ENCODE data around the gene PPP1R3F.
A peak's percentile ranks its signal among the peaks of the same experiment; 100 is the strongest.

PPP1R3F gene

DNA sequence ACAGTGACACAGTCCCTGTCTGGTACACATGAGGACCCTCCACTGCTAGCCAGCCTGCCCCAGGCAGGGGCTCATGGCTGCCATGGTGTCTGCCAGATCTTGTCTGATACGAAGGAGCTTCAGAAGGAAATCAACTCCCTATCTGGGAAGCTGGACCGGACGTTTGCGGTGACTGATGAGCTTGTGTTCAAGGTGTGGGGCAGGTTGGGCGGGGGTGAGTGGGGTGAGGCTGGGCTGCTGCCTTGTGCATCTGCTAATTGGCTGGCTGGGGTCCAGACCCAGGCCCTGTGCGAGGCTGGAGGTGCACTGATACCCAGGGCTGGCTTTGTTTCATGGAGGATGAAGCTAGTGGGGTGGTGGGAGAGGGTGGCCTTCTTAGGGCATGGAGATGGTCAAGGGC is 20.5 kb upstream of the PPP1R3F start:
- no peak for DNase-seq

DNA sequence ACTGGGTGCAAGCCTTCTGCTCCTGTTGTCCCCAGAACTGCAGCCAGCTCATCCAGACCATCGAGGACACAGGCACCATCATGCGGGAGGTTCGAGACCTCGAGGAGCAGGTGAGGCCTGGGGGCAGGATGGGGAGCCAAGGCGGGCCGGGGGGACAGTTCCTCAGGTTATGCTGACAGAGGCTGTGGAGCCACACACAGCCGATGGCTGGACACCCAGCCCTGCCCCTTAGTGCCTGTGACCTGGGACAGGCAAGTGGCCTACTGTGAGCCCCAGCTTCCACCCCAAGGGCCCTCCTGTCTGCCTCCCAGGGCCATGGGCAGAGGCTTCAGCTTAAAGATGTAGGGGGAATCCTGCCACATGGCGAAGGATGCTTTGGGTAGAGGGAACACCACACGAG is 20.0 kb upstream of the PPP1R3F start:
- DNase-seq: no peak

DNA sequence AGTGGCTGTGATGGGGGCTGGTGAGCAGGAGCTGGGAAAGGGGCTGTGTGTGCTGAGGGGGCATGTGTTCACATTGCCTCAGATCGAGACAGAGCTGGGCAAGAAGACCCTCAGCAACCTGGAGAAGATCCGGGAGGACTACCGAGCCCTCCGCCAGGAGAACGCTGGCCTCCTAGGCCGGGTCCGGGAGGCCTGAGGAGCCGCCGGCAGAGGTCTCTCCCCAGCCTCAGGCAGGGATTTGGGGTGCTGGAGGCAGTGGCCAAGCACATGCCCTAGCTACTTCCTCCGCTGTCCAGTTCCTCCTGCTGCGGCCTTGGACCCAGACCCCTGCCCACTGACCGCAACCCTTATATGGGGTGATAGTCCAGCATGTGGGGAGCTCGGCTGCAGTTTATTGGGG is 19.5 kb upstream of the PPP1R3F start:
- no peak for DNase-seq

DNA sequence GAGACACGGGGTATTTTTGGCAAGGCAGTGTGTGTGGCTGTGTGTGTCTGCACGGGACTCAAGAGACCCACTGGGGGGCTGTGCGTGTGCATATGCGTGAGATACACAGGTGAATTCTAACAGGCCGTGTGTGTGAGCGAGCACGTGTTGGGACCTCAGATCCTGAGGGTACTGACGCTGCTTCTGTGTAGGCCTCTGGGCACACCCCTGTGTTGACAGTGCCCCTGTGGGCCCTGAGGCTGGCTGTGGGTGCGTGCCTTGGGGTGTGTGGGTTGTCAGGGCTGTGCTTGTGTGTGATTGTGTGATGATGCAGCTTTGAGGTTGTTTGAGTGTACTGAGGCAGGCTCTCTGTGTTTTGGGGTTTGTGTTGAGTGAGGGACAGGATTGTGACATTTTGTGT is 19.0 kb upstream of the PPP1R3F start:
- DNase-seq: no peak

DNA sequence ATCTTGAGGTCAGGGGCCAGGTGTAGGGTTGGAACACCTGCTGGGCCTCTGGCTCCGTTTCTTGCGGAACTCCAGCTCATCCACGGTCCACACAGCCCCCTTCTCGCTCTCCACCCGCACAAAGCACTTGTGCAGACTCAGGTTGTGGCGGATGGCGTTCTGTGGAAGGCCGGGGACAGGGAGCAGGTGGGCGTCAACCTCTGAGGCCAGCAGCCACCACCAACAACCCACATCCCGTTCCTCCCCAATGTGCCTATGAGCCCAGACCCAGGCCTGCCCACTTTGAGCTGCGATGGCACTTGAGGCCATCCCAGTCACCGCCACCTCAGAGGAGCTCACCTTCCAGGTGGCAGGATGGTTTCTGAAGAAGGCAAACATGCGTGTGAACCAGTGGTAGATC is 18.3 kb upstream of the PPP1R3F start:
- DNase-seq: no peak

DNA sequence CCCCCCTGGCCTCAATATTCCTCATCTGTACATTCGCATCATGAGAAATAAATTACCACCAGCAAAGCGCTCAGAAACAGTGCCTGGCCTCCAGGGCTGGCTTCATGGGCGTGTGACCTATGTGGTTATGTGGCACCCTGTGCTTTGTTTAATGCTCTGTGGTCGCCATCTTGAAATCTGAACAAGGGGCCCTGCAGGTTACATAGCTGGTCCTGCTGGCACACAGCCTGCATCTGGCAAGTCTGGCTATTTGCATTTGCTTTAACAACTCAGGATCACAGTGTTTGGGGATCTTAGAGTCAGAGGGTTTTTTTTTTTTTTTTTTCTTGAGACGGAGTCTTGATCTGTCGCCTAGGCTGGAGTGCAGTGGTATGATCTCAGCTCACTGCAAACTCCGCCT is 15.0 kb upstream of the PPP1R3F start:
- no peak for DNase-seq

DNA sequence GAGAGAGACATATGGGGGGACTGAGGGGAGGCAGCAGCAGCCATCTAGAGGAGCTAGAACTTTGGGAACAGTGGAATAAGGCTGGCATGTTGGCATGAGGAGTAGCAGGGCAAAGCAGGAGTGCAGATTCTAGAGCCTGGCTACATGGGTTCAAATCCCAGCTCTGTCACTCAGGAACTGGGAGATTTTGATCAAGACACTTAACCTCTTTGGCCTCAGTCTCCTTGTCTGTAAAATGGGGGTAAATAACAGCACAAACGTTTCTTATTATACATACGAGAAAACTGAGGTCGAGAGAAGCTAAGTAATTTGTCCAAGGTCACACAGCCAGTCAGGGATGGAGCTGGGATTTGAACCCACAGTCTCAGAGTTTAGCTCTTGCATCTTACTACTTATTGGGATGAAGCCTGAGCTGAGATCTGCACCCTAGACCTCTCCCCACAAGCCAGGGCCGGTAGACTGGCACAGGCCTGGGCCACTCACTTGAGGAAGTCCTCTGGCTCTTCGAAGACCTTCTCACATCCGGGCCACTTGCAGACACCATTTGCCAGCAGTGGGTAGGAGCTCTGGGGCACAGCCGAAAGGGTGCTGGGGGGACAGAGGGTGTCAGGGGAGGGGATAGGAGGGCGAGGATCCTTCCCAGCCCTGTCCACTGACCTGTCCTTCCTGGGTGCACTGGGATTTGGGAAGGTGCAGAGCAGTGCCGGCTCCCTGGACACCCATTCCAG is 13.2 kb upstream of the PPP1R3F start:
- no peak for DNase-seq

DNA sequence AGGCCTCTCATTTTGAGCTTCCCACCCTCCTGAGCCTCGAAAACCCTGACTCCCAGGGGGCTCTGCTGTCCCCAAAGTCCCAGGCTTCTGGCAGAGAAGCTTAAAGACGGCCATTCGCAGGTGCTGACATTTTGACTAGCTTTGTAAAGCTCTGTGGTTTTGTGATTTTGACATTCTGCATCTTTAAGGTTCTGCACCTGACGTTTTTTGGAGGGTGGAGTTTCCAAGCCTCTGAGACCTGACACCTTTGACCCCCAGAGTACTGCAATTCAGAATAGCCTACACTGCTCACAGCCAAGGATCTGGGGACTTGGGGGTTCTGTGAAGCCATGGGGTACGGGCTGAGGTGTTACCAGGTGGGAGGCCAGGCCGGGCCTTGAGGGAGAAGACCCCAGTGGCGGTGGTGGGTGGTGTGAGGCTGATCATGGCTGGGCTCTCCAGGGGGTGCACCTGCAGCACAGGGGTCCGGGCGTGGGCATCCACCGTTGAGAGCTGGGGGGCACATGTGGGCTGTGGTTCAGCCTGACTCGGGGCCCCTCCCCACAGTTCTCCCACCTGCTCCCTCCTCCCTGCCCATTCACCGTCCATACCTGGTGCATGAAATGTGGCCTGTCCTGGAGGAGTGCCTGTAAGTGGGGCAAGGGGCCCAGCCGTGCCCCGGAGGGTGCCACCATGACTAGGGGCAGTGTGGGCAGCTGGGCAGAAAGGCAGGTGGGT is 12.4 kb upstream of the PPP1R3F start:
- no peak for DNase-seq

DNA sequence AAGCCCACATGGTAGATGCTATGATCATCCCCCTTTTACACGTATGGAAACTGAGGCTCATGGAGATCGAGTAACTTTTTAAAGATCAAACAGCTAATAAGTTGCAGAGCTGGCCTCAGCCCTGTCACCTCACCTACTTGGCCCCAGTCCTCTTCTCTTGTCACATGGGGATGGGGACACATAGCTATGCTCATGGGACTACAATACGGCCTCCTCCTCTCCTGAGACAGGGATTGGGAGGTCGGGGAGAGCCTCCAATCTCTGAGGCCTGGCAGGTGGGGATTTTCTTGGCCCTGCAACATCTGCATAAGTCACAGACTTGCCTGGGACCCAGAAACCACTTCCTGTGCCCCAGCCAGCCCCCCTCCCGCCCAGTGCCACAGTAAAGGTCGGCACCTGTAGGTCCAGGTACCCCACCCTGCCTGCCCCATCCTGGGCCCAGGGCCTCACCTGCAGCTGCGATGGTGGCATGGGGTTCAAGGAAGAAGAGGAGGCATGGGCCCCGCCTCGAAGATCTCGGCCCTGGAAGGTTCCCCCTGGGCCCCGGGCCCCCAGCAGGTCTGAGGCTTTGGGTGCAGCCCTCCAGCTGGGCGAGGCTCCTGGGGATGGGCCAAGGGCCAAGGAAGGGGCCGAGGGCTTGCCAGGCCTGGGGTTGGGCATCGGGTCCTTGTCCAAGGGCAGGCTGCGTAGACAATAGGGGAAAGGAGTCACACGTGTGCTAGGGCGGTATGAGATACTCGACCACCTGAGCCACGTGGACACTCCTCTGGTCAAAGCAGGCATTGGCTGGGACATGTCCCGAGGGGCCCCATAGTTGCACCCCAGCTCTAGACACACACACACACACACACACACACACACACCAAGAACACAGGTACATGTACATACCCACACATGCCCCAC is 11.5 kb upstream of the PPP1R3F start:
- no peak for DNase-seq

DNA sequence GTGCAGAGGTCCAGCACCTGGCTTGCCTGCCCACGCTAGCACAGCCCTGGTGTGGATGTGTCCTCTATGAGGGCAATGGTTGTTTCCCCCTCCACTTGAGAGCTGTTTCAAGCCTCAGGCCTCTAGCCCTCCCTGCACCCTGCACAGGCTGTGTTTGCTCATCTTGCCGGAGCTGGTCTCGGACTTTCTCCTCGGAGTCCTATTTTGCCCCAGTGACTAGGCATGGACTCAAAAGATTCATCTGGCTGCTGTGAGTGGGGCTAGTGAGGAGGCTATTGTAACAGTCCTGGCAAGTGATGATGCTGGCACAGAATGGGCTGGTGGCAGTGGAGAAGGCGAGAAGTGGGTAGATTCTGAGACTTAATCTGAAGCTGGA is 10.9 kb upstream of the PPP1R3F start:
- DNase-seq: no peak

DNA sequence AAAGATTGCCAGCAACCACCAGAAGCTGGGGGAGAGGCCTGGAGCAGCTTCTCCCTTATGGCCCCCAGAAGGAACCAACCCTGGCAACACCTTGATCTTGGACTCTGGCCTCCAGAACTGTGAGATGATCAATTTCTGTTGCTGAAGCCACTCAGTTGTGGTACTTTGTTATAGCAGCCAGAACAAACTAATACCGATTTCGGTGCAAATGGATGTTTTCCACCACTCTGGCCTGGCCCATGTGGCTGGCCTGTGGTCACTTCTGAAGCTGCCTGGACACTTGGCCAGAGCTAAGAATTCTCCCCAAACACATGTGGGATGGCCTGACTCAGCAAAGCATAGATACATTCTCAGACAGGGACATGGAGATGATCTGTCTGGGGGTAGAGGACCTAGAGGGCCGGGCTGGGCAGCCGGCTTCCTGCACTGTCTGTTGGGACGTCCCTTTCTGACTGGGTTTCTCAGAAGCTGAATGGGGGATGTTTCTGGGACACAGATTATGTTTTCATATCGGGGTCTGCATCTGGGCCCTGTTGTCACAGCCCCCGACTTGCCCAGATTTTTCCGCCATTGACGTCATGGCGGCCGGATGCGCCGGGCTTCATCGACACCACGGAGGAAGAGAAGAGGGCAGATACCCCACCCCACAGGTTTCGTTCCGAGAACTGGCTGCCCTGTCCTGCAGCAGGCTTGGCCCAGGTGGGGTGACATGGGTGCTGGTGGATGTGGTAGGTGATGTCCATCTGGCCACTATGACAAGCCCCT is 9.2 kb upstream of the PPP1R3F start:
- DNase-seq: no peak

DNA sequence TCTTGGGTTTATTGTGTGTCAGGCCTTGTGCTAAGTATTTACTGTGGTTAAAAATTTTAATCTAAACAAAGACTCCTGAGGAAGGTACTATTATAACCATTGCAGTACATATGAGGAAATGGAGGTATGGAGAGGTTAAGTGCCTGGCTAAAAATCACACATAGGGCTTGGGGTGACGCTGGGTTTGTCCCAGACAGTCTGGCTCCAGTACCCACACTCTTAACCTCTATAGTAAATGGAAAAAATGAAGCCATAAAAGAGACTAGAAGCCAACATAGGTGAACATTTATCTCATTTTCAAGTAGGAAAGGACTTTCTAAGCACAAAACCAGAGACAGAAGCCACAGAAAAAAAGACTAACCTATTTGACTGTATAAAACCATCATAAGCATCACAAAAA is 7.0 kb upstream of the PPP1R3F start:
- no peak for DNase-seq

DNA sequence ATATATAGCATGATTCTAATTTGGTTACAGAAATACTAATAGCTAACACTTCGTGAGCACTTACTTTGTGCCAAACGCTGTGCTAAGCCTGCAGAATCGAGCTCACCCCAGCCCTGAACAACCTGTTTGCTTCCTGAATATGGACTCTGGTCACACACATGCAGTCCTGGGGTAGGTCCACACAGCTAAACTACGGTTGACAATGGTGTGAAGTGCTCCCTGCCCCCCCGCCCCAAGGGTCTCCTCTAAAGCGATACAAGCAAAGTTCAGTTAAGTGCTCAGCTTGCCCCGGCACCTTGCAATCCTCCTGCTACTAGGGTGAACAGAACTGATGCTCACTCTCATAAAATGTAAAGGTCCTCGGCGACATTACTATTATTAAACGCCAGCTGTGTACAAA is 6.0 kb upstream of the PPP1R3F start:
- no peak for DNase-seq

DNA sequence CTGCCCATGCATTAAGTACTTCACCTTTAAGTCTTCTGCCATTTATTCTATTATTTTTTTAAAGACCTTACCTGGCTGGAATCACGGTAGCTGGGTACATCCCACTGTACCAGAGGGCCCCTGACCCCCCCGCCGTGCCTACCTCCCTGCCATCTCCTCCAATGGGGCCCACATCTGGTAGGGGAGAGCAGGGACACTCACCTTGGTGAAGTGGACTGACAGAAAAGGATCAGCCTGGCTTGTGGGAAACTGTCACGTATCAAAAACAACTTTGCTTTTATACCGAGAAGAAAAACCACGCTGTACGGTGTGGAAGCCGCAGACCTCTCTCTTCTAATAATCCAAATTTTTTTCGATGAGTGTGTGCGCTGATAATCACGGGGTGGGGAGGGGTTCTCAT is 5.1 kb upstream of the PPP1R3F start, which contains the start of gene FOXP3:
Gene FOXP3 (minus strand): TSS at position 251 of the 400 bp plus-strand sequence. CDS start 6,205 bp downstream, outside the sequence.
- DNase-seq: no peak

DNA sequence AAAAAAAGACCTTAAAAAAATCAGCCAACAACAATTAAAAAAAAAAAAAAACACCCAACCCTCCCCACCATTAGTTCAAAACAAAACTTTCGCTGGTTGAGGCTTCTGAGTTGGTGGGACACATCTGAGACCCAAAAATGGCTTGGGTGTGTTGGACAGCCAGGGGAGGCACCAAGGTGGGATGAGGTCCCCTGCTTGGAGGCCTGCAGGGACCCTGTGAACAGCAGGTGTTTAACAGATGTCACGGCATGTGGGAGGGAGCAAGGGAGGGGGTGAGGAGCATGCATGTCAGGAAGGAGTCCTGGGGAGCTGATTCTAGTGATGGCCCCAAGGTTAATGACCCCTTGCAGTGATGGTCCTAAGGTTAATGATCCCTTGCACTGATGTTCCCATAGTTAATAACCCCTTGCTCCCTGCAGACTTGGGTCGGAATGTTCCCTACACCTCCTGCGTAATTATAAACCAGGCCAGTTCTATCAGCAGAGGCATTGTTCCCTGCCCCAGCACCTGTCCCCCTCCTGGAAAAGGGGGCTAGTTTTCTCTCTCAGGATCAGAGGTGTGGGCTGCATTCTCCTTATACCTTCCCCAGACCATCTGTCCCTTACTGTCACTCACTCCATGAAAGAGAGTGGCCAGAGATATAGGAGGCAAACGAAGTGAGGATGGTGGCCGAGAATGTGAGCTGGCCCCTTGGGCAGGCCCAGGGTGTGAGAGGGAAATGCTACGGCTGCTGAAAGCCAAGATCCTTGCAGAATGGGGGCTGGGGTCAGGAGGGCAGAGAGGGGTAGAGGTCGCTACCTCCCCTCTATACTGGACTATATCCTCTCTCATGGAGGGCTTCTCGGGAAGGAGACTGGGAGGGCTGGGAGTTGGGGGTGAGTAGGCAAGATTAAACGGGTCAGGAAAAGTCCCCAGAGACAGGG is 2.8 kb upstream of the PPP1R3F start:
- no peak for DNase-seq

DNA sequence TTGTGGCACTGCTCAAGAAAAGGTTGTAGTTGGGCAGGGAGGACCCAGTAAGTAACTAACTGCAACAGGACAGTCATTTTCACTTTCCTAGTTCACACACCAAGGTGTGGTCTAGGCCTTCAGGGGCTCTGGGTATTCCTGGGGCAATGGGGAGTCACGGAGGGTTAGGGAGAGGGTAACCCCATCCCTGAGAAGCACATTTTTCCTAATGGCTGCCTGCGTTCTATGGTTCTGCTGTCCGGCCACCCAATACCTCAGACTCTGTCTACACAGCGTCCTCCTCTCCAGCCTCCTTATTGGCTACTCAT is 937 bp upstream of the PPP1R3F start:
- no peak for DNase-seq

DNA sequence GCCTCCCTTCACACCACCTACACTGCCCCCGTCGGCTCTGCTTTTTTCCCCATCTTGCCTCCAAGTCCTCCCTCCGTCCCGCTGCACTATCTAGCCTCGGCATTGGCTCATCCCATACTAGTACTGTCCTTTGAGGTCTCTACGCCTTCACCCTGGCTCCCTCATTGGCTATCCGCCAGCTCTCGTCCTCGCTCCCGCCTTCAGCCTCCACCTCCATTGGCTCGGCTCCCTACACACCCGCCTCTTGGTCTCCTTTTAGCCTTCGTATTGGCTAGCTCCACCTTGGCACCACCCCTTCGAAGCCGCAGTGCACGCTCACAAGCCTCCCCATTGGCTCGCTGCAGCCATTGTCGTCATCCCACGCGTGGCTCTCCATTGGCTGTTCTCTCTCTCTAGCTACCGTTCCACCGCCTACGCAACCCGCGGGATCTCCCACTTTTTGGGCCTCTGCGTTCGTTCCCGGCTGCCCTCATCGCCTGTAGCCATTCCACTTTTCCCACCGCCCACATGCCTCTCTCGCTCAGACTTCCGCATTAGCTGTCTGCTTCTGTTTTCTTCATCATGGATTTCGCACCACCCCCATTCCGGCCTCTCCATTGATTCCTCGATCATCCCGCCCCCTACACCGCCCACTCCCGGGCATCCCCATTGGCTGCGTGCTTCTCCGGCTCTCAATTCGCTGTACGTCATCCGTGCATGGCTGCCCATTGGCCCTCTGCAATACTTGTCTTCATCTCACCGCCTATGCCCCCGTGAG is 405 bp upstream of the PPP1R3F start:
- DNase-seq: peak; percentile 99

DNA sequence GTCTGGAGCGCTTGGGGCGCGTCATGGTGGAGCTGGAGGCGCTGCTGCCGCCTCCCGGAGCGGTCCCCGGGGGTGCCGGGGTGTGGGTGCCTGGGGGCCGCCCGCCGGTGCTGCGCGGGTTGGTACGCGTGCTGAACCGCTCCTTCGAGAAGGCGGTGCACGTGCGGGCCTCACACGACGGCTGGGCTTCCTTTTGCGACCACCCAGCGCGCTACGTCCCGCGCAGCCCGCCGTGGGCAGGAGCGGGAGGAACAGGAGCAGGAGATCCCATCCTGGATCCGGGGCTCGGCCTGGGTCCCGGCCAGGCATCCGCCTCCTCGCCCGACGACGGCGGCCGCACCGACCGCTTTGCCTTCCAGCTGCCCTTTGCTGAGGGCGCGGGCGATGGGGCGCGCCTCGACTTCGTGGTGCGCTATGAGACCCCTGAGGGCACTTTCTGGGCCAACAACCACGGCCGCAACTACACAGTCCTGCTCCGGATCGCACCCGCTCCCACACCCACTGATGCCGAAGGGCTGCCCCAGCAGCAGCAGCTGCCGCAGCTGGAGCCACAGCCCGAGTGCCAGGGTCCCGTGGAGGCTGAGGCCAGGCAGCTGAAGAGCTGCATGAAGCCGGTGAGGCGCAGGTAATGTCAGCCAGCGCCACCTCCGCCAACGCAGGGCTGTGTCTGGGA is 792 bp downstream of the PPP1R3F start:
- no peak for DNase-seq

DNA sequence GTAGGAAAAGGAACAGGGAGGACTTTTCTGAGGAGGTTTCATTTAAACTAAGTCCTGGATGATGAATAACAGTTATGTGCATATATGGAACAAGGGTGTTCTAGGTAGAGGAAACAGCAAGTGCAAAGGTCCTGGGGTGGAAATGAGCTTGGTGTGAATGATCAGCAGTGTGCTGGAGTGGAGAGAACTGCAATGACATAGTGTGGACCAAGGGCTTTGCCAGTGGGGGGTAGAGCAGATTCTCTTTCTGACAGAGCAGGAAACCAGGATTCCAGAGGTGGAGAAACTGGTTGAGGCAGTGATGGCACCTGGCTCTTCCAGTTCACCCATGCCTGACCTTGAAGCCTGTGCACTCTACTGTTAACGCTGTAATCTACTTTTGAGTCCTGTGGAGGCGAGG is 1.7 kb downstream of the PPP1R3F start:
- DNase-seq: no peak

DNA sequence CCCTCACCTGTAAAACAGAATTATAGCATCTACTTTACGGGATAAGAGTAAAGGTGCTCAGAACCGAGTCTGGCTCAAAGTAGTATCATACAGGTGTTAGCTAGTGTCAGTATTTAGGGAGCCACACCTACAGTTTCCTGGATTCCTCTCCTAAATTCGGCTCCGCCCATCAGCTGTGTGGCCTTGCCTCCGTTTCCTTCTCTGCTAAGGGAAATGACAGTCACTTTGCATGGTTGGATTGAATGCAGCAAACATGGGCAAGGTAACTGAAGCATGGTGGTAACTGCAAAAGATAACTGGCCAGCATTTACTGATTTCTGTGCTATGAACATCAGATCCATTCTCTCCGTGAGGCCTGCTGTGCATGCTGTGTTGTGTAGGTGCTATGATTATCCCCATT is 2.8 kb downstream of the PPP1R3F start:
- DNase-seq: no peak

Measured in fibroblast of skin of abdomen (primary cell).